ENCODE results near the gene TMIGD3. TPM values are rescaled to one million over a fixed set of nuclear protein-coding genes. Genes with fewer than 3 reads are reported as not detected.
A peak's percentile ranks its signal among the peaks of the same experiment; 100 is the strongest.

The TMIGD3 gene
- total RNA-seq, 2 donors from 2014 or later, result 4.7 to 20.0 TPM

DNA sequence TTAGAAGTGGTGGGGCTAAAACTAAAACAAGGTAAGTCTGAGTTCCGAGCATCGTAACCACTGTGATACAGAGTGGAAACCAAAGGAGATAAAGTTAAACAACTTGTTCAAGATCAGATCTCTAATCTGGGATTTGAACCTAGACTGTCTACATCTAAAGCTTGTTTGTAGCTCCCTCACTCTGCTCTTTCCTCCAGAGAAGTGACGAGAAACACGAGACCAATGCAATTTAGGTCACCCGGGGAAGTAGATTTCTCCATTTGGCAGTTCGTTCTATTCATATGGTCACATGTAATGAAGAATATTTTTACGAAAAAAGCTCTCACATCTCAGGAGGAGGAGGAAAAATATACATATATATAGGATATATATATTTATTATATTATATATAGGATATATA is 1.8 kb downstream of the TMIGD3 start:
- peak overlapping the region; percentile 39 for H3K4me3 ChIP-seq
- ATAC-seq (ENCODE audit: insufficient number of reproducible peaks, low FRiP score, low read depth), result no peak

DNA sequence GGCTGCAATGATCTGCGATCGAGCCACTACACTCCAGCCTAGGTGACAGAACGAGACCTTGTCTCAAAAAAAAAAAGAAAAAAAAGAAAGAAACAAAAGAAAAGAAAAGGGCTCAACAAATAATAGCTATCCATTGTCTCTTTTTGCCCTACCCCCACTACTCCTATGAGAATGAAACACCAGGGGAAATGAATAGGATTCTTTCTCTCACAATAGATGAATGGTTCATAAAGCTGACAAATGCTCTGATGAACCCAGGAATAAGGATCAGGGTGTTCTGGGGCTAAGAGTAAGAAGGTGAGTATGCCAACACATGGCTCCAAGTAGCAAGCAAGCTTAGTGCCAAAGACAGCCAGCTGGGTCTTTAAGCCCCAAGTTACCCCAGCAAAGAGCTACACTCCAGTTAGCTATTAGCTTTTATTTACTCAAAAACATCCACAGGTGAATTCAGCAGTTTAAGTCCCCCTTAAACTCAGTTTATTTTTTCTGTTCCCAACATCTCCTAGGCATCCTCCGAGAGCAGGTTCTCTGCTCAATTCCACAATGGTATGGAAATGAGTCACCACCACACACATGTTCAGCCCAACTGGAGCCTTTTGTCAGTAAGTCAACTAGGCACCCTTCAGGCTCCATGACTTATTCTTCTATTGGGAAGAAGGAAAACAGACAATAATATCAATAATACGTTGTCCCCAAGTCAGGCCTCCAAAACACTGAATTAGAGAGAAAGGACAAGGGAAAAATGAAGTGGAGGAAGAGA is 4.2 kb downstream of the TMIGD3 start:
- Histone ChIP-seq H3K27me3 (replicated peaks; ENCODE audit: insufficient read depth) (no peaks in the 10 kb centered on the region), H3K4me3 (no peak overlapping the region), H3K4me1 (ENCODE audit: control insufficient read depth in 1 of 2, low read depth in 2 of 2) (no peaks in the 10 kb centered on the region), H3K9me3 (no peaks in the 10 kb centered on the region), H3K27ac (no peak overlapping the region), H3K36me3 (no peaks in the 10 kb centered on the region)
- TF ChIP-seq, protein P1, sequence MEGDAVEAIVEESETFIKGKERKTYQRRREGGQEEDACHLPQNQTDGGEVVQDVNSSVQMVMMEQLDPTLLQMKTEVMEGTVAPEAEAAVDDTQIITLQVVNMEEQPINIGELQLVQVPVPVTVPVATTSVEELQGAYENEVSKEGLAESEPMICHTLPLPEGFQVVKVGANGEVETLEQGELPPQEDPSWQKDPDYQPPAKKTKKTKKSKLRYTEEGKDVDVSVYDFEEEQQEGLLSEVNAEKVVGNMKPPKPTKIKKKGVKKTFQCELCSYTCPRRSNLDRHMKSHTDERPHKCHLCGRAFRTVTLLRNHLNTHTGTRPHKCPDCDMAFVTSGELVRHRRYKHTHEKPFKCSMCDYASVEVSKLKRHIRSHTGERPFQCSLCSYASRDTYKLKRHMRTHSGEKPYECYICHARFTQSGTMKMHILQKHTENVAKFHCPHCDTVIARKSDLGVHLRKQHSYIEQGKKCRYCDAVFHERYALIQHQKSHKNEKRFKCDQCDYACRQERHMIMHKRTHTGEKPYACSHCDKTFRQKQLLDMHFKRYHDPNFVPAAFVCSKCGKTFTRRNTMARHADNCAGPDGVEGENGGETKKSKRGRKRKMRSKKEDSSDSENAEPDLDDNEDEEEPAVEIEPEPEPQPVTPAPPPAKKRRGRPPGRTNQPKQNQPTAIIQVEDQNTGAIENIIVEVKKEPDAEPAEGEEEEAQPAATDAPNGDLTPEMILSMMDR (IDR thresholded peaks at IDR 0.05), result no peak
- ATAC-seq (ENCODE audit: insufficient number of reproducible peaks, low FRiP score, low read depth) (no peak), DNase-seq (ENCODE audit: low spot score) (no peak)

More for the DNA sequence above, 1.8 kb downstream of the TMIGD3 start:
- peaks cover 0 to 3% of the 10 kb centered on the region in 2 donors for H3K4me1 ChIP-seq (ENCODE audit: control insufficient read depth in 1 of 2, low read depth in 2 of 2)
- DNase-seq (ENCODE audit: low spot score), result no peak
- TF ChIP-seq, protein P1 (IDR thresholded peaks at IDR 0.05), result no peak
- H3K27me3 ChIP-seq (replicated peaks; ENCODE audit: insufficient read depth), result no peaks in the 10 kb centered on the region
- no peaks in the 10 kb centered on the region for H3K36me3 ChIP-seq
- no peaks in the 10 kb centered on the region for H3K9me3 ChIP-seq
- no peak overlapping the region for H3K27ac ChIP-seq

DNA sequence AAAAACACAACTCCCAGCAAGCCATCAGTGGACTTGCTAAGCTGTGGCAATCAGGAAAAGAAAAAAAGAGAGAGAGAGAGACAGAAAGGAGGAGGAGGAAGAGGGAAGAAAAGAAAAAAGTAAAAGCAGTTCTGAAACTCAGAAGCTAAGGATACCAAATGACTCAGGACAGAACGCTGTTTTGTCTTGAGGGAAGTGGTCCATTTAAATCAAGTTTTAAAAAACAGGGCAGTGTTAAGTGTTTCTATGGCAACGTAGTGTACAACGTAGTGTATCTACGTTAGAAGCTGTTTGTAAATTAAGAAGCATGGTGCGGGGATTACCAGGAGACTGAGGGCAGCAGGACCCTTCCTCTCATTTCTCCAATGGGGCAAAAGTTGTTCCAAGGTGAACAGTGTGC is 5.8 kb downstream of the TMIGD3 start:
- DNase-seq (ENCODE audit: low spot score) (no peak), ATAC-seq (ENCODE audit: insufficient number of reproducible peaks, low FRiP score, low read depth) (no peak)
- TF ChIP-seq, protein P1 (IDR thresholded peaks at IDR 0.05), result no peak
- no peaks in the 10 kb centered on the region for H3K4me1 ChIP-seq (ENCODE audit: control insufficient read depth in 1 of 2, low read depth in 2 of 2)
- no peak overlapping the region for H3K27ac ChIP-seq
- no peaks in the 10 kb centered on the region for H3K9me3 ChIP-seq
- H3K36me3 ChIP-seq, result no peaks in the 10 kb centered on the region
- H3K4me3 ChIP-seq, result no peak overlapping the region
- no peaks in the 10 kb centered on the region for H3K27me3 ChIP-seq (replicated peaks; ENCODE audit: insufficient read depth)

DNA sequence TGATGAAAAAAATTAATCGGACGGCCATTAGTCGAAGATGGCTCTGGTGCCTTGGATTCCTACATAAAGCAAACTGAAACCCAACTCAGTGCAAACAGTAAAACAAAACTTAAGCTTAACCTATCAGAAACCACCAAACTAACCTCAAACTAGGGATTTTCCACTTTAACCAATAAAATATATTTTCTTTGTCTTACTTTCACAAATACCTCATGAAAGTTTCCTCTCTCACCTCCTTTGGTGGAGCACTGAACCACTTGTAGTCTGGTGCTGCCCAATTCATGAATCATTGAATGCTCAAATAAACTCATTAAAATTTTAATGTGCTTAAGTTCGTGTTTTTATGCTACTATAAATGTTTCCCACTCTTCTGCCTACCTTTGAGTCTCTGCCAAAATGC is 7.0 kb downstream of the TMIGD3 start:
- Histone ChIP-seq H3K27ac (no peak overlapping the region), H3K27me3 (replicated peaks; ENCODE audit: insufficient read depth) (no peaks in the 10 kb centered on the region), H3K9me3 (no peaks in the 10 kb centered on the region), H3K36me3 (no peaks in the 10 kb centered on the region), H3K4me3 (no peak overlapping the region), H3K4me1 (ENCODE audit: control insufficient read depth in 1 of 2, low read depth in 2 of 2) (no peaks in the 10 kb centered on the region)
- ATAC-seq (ENCODE audit: insufficient number of reproducible peaks, low FRiP score, low read depth) (no peak), DNase-seq (ENCODE audit: low spot score) (no peak)
- TF ChIP-seq, protein P1 (IDR thresholded peaks at IDR 0.05), result no peak

DNA sequence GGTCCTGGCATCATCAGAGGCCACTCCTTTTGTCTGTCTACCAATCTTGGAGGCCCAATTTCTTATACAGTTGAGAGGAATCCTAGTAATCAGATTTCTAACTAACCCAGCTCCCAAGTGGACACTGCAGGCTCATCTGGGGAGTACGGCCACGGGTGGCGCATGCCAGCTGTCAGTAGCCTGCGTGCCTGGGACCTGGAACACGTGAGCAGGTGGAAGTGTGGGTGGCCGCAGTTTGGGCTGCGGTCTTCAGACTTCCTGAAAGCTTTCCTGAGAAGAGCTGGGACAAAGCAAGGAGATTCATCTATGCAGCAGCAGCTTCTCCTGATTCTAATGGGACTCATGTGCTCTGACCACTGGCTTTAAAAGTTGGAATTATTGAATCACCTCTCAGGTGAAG is 12.4 kb downstream of the TMIGD3 start:
- H3K4me3 ChIP-seq, result no peak overlapping the region
- ATAC-seq (ENCODE audit: insufficient number of reproducible peaks, low FRiP score, low read depth), result no peak
- peak overlapping the region in 1 of 2 donors; percentile 43 for H3K27ac ChIP-seq
- no peaks in the 10 kb centered on the region for H3K36me3 ChIP-seq
- TF ChIP-seq, protein P1 (IDR thresholded peaks at IDR 0.05), result no peak
- H3K9me3 ChIP-seq, result no peaks in the 10 kb centered on the region
- H3K4me1 ChIP-seq (ENCODE audit: control insufficient read depth in 1 of 2, low read depth in 2 of 2), result no peaks in the 10 kb centered on the region
- DNase-seq (ENCODE audit: low spot score), result no peak
- H3K27me3 ChIP-seq (replicated peaks; ENCODE audit: insufficient read depth), result no peaks in the 10 kb centered on the region
